GM18507 (cell line): ENCODE measurements around the gene NPIPA3.
A peak's percentile ranks its signal among the peaks of the same experiment; 100 is the strongest.
"Not testable (repeated sequence)": the region's sequence is repeated elsewhere in the genome, so short reads cannot be mapped to it uniquely, and the experiment has no call there.

ENCODE experiments used
- DNase-seq: peaks from one replicate; pipeline ENCODE4 v3.0.0; 2011; ENCODE audit warnings: low read depth; ENCODE audit not compliant: insufficient read length; ENCODE audit errors: extremely low spot score
- FAIRE-seq: peaks from 2 replicates; lab custom pipeline; 2011; peaks lifted over from hg19 to GRCh38; lab: Jason Lieb, UNC

The NPIPA3 gene

DNA sequence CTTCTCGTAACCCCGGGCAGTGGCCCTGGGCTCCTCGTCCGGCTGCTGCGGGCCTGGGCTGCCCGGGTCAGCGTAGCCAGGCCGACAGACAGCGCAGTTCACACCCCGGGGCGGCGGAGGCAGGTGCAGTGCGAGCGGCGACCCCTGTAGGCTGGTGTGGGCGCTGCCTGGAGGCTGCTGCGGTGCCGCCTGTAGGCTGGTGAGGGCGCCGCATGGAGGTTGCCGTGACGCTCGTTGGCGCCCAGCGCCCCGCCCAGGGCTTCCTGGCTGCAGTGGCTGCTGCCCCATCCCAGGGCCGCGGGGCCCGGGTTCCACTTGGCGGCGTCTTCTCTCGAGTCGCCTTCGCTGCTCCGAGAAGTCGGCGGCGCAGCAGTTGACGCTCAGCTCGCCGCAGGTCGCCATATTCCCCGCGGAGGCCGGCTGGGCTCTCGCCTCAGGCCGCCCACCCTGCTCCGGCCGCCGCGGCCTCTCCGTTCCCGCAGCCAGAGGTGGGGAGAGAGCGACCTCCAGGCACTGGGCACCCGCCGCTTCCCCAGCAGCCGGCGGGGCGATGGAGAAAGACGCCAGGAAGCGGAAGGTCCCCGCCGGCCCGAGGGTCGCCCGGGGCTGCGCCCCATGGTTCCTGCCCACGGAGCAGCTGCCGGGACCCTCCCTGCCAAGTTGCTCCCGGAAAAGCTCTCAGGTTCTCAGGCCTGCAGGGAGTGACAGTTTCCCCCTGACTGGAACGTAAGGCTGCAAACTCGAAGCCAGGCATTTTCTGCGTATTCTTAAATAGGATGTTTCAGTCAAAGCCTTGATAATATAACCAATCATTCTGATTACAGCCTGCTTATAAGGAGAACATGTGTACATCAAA, at the start of gene NPIPA3:
Gene NPIPA3, plus strand, starts transcription at position 256 of the 856 bp plus-strand sequence. CDS start 5,533 bp downstream, outside the sequence.
- FAIRE-seq: peak; percentile 84
- DNase-seq: not testable (repeated sequence)

DNA sequence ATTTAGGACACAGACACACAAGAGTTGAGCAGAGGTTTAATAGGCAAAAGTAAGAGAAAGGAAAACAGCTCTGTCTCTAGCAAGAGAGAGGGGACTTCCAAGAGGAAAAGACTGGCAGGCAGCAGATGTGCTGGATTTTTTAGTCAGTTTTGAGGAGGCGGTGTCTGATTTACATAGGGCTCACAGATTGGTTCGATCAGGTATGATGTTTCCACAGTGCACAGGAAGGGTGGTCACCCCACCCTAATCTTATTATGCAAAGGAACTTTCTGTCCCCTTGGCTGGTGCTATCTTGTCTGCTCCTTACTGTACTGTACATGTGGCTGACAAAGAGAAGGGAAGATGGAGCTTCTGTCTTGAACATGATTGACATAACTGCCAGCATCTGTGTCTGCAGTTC, 45.1 kb upstream of the NPIPA3 start:
- DNase-seq (no peak), FAIRE-seq (peak; percentile 85)

DNA sequence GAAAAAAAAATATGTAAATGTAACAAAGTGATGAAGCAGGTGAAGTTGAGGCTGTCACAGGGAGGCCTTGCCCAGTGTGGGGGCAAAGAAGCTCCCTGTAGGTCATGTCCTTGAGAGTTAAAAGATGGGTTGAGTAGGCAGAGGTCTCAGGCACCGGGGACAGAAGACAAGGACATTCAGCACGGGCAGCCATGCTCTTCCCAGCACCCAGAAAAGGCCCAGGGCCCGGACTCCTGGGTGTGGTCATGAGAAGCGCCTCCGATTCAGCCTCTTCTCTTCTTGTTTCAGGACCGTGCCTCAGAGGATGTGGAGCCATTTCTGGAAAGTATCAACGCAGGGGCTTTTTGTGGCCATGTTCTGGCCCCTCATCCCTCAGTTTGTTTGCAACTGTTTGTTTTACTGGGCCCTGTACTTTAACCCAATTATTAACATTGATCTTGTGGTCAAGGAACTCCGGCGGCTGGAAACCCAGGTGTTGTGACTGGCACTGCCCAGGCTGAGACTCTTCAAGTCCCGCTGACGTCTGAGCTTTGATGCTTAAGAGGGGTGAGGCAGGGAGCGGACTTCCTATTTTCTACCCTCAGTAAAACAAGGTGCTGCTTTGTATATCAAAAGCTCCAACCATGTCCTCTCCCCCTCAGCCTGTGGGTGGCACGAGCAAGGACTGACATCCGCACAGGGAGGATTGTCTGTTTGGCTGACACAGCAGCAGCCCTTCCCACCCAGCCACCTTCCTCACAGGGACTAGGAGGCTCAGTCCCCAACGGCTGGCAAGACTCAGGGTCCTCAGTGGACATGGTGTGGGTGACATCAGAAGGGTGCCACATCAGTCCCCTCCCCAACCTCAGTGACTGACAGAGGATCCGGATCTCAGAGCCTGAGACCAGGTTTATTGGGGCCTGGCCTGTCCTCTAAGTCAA, 35.6 kb upstream of the NPIPA3 start:
- no peak for FAIRE-seq
- DNase-seq: no peak

DNA sequence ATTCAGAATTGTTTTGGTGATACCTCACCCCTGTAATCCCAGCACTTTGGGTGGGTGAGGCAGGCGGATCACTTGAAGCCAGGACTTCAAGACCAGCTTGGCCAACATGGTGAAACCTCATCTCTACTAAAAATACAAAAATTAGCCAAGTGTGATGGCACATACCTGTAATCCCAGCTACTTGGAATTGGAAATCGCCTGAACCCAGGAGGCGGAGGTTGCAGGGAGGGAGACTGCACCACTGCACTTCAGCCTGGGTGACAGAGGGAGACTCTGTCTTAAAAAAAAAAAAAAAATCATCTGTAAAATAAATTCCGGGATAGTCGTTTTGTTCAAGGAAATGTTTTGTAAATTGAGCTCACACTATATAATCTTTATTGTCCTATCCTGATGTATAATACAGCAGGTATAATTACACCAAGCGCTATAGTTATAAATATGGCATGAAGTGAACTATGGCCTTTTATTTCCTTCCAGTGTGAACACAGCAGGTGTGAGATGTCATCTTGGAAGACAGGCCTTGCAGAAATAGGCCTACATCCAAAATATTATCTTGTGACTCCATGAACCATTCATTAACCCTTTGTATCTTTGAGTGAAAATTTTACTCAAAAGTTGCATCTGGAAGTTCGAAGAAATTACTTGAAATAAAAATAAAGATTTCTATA, 34.5 kb upstream of the NPIPA3 start:
- FAIRE-seq (no peak), DNase-seq (no peak)

- DNase-seq (no peak), FAIRE-seq (no peak)
Observed at GRCh38 chr16:14669776-14670175, 33.4 kb upstream of the NPIPA3 start.

DNA sequence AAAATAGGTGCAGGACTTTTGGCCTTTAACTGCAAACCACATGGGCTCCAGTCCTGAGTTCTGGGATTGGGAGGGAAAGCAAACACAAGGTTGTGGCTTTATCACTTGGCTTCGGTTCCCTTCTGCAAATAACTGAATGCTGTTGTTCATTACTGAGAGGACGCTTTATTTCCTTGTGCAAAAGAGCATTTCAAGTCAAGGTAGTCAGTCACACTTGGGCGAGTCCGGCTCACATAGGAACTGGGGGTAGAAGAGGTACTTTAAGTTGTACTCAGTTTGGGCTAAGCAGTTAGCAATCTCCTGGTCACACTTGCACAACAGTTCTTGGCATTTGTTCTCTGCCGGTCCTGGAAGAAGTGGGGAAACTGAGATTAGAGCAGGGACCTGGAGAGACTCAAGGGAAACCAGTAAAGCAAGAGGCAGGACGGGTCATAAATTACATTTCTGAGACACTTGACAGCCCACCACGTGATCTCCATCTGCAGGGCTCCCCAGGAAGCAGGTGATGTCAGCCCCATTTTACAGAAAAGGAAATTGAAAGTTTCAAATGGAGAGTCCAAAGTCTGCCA, 30.7 kb upstream of the NPIPA3 start:
- FAIRE-seq: peak; percentile 89

DNA sequence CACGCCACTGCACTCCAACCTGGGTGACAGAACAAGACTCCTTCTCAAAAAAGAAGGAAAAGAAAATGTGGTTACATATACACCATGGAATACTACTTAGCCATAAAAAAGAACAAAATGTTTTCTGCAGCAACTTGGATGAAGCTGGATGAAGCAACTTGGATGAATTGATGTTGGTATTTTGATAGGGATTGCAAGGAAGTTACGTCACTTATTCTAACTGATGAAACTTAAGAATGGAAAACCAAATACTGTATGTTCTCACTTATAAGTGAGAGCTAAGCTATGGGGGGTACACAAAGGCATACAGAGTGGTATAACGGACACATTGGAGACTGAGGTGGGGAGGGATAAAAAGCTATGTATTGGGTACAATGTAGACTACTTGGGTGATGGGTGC, 26.6 kb upstream of the NPIPA3 start:
- DNase-seq: no peak
- no peak for FAIRE-seq

More for the DNA sequence above, 30.7 kb upstream of the NPIPA3 start:
- peak; percentile 45 for DNase-seq

DNA sequence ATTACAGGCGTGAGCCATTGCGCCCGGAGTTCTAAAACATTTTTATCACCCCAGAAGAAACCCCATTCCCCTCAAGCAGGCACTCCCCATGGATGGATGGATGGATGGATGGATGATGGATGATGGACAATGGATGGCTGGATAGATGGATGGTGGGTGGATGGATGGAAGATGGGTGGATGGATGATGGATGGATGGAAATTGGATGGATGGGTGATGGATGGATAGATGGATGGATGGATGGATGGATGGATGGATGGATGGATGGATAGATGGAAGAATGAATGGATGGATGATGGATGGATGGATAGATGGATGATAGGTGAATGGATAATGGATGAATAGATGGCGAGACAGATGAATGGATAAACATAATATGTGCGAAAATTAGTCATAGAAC, 25.6 kb upstream of the NPIPA3 start:
- FAIRE-seq (no peak), DNase-seq (no peak)

DNA sequence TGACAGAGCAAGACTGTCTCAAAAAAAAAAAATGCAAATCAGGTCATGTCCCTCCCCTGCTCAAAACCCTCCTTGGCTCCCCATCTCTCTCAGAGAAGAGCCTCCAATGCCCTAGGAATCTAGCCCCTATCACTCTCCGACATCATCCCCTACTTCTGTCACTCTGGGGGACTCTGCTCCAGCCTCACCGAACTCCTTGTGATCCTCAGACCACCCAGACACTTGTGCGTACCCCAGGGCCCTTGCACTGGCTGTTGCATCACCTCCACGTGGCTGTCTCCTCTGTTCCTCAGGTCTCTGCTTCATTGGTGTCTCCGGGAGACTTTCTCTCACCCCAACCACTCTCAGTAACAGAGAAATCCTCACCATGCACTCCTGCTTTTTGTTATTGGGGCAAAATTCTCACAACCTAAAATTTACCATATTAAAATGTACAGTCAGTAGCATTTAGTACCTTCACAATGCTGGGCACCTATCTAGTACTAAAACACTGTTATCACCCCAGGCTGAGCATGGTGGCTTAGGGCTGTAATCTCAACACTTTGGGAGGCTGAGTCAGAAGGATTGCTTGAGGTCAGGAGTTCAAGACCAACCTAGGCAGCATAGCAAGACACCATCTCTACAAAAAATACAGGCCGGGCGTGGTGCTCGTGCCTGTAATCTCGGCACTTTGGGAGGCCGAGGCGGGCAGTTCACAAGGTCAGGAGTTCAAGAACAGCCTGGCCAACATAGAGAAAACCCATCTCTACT, 24.3 kb upstream of the NPIPA3 start:
- FAIRE-seq (no peak), DNase-seq (no peak)

GRCh38 chr16:14680396-14680795, 22.8 kb upstream of the NPIPA3 start:
- not testable (repeated sequence) for DNase-seq, FAIRE-seq

GRCh38 chr16:14681115-14681514, 22.1 kb upstream of the NPIPA3 start:
- no peak for DNase-seq
- FAIRE-seq: no peak

GRCh38 chr16:14682121-14682520, 21.1 kb upstream of the NPIPA3 start:
- DNase-seq (no peak), FAIRE-seq (no peak)

DNA sequence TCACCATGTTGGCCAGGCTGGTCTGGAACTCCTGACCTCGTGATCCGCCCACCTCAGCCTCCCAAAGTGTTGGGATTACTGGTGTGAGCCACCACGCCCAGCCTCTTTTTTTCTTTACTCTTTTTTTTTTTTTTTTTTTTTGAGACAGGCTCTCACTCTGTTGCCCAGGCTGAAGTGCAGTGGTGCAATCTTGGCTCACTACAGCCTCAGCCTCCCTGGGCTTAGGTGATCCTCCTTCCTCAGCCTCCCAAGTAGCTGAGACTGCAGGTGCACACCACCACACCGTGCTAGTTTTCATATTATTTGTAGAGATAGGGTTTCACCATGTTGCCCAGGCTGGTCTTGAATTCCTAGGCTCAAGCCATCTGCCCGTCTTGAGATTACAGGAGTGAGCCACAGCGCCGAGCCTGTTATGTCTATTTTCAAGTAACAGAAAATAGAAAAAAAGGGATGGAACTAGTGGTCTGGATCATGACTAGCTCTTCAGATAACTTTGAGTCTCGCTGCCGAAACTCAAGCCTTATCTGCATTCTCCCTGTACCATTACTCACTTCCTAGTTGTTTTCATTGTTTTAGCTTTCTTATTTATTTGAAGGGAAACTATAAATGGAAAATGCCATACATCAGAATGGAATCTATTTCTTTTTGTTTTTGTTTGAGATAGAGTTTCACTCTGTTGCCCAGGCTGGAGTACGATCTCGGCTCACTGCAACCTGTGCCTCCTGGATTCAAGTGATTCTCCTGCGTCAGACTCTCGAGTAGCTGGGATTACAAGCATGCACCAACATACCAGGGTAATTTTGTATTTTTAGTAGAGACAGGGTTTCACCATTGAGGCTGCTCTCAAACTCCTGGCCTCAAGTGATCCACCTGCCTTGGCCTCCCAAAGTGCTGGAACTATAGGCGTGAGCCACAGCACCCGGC, 17.1 kb upstream of the NPIPA3 start:
- FAIRE-seq, DNase-seq: not testable (repeated sequence)

DNA sequence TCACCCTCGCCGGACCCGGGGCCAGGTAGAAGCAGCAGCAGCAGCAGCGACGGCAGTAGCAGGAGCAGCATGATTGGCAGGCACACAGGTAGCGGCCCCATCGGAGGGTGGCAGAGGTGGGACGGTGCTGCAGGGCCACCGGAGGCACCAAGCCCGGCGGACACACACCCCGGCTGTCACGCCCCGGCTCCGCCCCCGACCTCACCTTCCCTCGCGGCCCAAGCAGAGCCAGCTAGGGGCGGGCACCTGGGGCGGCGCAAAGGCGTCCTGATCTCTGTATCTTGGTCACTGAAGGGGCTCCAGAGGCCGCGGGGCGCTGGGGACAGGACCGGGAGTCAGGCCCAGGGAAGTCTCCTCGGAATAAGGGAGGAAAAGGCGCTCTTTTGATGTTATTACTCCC, 9.1 kb upstream of the NPIPA3 start, which contains the start of gene PLA2G10:
Gene PLA2G10, minus strand, starts transcription at position 180 of the 400 bp plus-strand sequence. Its CDS starts 79 bp downstream, at position 101.
- DNase-seq, FAIRE-seq: not testable (repeated sequence)

DNA sequence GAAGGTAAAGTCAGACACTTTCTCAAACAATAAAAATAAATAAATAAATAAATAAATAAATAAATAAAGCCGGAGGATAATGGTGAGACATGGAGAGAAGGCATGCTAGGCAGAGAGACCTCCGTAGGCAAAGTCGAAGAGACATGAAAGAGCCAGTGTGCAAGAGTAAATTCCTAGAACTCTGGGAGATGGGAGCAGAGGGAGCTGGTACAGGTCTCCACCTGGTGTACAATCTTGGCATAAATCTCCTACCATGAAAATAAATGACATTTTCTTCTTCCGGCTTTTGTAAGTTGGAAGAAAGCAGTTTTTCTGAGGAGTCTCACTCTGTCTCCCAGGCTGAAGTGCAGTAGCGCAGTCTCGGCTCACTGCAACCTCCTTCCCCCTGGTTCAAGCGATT, 1.4 kb upstream of the NPIPA3 start:
- DNase-seq, FAIRE-seq: not testable (repeated sequence)

DNA sequence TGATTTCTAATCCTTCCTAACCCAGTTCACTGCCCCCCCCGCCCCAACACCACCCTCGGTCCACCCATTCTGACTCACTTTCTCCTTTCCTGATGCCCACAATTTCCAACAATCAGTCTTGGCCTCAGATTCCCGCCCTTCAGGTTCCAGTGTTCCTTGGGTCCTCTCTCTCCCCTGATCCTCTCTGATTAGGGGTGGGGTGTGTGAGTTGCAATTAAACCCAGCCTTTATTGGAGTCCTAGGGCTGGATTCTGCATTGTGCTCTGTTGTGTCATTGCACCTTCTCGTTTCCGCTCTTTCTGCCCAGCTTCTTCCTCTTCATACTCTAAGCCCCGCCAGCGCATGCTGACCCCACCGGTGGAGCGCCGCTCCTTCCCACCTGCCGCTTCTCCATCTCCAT, 539 bp upstream of the NPIPA3 start:
- not testable (repeated sequence) for DNase-seq, FAIRE-seq

DNA sequence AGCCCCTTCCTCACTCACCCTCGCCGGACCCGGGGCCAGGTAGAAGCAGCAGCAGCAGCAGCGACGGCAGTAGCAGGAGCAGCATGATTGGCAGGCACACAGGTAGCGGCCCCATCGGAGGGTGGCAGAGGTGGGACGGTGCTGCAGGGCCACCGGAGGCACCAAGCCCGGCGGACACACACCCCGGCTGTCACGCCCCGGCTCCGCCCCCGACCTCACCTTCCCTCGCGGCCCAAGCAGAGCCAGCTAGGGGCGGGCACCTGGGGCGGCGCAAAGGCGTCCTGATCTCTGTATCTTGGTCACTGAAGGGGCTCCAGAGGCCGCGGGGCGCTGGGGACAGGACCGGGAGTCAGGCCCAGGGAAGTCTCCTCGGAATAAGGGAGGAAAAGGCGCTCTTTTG, 30.0 kb downstream of the NPIPA3 start:
- FAIRE-seq: not testable (repeated sequence)

More for the DNA sequence above, 30.0 kb downstream of the NPIPA3 start:
- not testable (repeated sequence) for DNase-seq
